HepG2 (cell line): ENCODE data around the gene HBA2. TPM values are rescaled to one million over a fixed set of nuclear protein-coding genes. Genes with fewer than 3 reads are reported as not detected.

ENCODE experiments used
- ATAC-seq: fragments of 200-7000 bp; cut with Tn5 transposase; 3 replicates; pipeline ENCODE4 v1.9.1; 2020; ENCODE audit warnings: mild to moderate bottlenecking, moderate library complexity
- BruUV-seq: library from RNA; stranded (reverse); fragments of 400-500 nt; replicated peaks from 2 replicates; lab custom pipeline; 2021; lab: Mats Ljungman, UMichigan
- CTCF ChIA-PET: fragments of 300-600 bp; formaldehyde crosslinking; extraction: SDS; loops from one replicate; lab custom pipeline; 2021; ENCODE audit warnings: low total read pairs, inconsistent platforms, low intra/inter-chr PET ratio; lab: Yijun Ruan, JAX
- POLR2A ChIA-PET: fragments of 350-600 bp; sonication (Branson Sonifier 250); formaldehyde crosslinking; loops from one replicate; lab custom pipeline; 2020; ENCODE audit warnings: antibody characterized with exemption, inconsistent platforms; lab: Yijun Ruan, JAX
- DNase-seq: peaks from one replicate; pipeline ENCODE4 v3.0.0-alpha.2; 2015; ENCODE audit warnings: low spot score
- FAIRE-seq: peaks from 3 replicates; lab custom pipeline; 2011; peaks lifted over from hg19 to GRCh38; lab: Jason Lieb, UNC
- H2AFZ ChIP-seq: one replicate; pipeline ENCODE4 v1.6.1; 2011; ENCODE audit warnings: low read length, inconsistent platforms
- H3K27ac ChIP-seq: fragments of 300-600 bp; 3 replicates; pipeline ENCODE4 v1.8.0; 2011; ENCODE audit warnings: mixed run types, mild to moderate bottlenecking, mixed read lengths, low read length, inconsistent platforms; ENCODE audit not compliant: insufficient read depth; ENCODE audit errors: extremely low read length
- H3K27me3 ChIP-seq, 2 experiments: fragments of 200-600 bp in 1 of 2; 2 replicates in 1 of 2; 3 replicates in 1 of 2; pipeline versions ENCODE4 v1.6.0 to v1.8.0; 2011; ENCODE audit warnings: low read length in 2 of 2, mild to moderate bottlenecking in 2 of 2, moderate library complexity in 2 of 2, inconsistent platforms in 1 of 2; ENCODE audit not compliant: insufficient read depth in 2 of 2, control insufficient read depth in 1 of 2
- H3K36me3 ChIP-seq, 2 experiments: fragments of 200-600 bp in 1 of 2; replicated peaks in 1 of 2; 2 replicates in 1 of 2; 3 replicates in 1 of 2; pipeline versions ENCODE4 v1.5.1 to v1.8.0; 2011; ENCODE audit warnings: low read length in 2 of 2, inconsistent platforms in 1 of 2; ENCODE audit not compliant: insufficient read depth in 2 of 2, control insufficient read depth in 1 of 2
- H3K4me1 ChIP-seq: 2 replicates; pipeline ENCODE4 v1.5.1; 2012; ENCODE audit warnings: low read length, inconsistent platforms; ENCODE audit not compliant: insufficient read depth
- H3K4me2 ChIP-seq: 2 replicates; pipeline ENCODE4 v1.6.0; 2011; ENCODE audit warnings: low read depth, low read length, inconsistent platforms
- H3K4me3 ChIP-seq, 3 experiments: fragments of 200-600 bp in 1 of 3; sonication (generic), shearing (Covaris generic) in 1 of 3; replicated peaks in 1 of 3; 2 replicates each; pipeline ENCODE4 v1.5.1; 2011 to 2016; ENCODE audit warnings: low read length in 3 of 3, inconsistent platforms in 2 of 3, low read depth in 2 of 3, mild to moderate bottlenecking in 2 of 3, control low read depth in 1 of 3, mixed read lengths in 1 of 3; ENCODE audit not compliant: insufficient read depth in 1 of 3
- H3K79me2 ChIP-seq: one replicate; pipeline ENCODE4 v1.6.1; 2011; ENCODE audit warnings: low read length, inconsistent platforms; ENCODE audit not compliant: insufficient read depth
- H3K9ac ChIP-seq: 2 replicates; pipeline ENCODE4 v1.6.0; 2011; ENCODE audit warnings: mild to moderate bottlenecking, low read depth, low read length, inconsistent platforms; ENCODE audit not compliant: insufficient read depth
- H3K9me3 ChIP-seq: 2 replicates; pipeline ENCODE4 v1.5.1; 2012; ENCODE audit warnings: mild to moderate bottlenecking, low read length
- H4K20me1 ChIP-seq: 2 replicates; pipeline ENCODE4 v1.6.0; 2011; ENCODE audit warnings: inconsistent platforms, mild to moderate bottlenecking, low read length, moderate library complexity; ENCODE audit not compliant: insufficient read depth
- HNRNPLL ChIP-seq: fragments of 200-400 bp; formaldehyde crosslinking; IDR thresholded peaks from 2 replicates; pipeline ENCODE4 v1.6.1; 2017; ENCODE audit warnings: mild to moderate bottlenecking, low read depth, low read length; ENCODE audit not compliant: poor library complexity, severe bottlenecking
- LCORL ChIP-seq, 2 experiments: fragments of 450-650 bp in 1 of 2; sonication (generic) in 1 of 2; formaldehyde crosslinking in 1 of 2; IDR thresholded peaks; 2 replicates each; pipeline versions ENCODE4 v1.5.0 to v1.6.1; 2017 to 2020; ENCODE audit warnings: antibody characterized with exemption in 1 of 2, missing genetic modification reagents in 1 of 2
- RAD51 ChIP-seq: fragments of 450-650 bp; IDR thresholded peaks from 2 replicates; pipeline ENCODE4 v1.6.1; 2016; ENCODE audit warnings: borderline replicate concordance
- SP5 ChIP-seq: IDR thresholded peaks from 2 replicates; pipeline ENCODE4 v1.6.1; 2016; ENCODE audit warnings: low read depth, borderline replicate concordance
- TBX2 ChIP-seq: sonication (generic); formaldehyde crosslinking; IDR thresholded peaks from 2 replicates; pipeline ENCODE4 v1.5.0; 2020; ENCODE audit warnings: missing genetic modification reagents, mild to moderate bottlenecking, borderline replicate concordance
- ZFP36L1 ChIP-seq: sonication (generic); formaldehyde crosslinking; IDR thresholded peaks from 2 replicates; pipeline ENCODE4 v1.8.0; 2022; ENCODE audit warnings: mild to moderate bottlenecking, missing genetic modification reagents, moderate library complexity
- ZNF709 ChIP-seq: sonication (generic); formaldehyde crosslinking; IDR thresholded peaks from 2 replicates; pipeline ENCODE4 v1.5.0; 2020; ENCODE audit warnings: mild to moderate bottlenecking, missing genetic modification reagents
- WGBS: methylation state at CpG from one replicate; pipeline ENCODE4 v1.1.6; 2017; ENCODE audit warnings: low lambda C conversion rate; 5-methylcytosine and 5-hydroxymethylcytosine counted together
- in situ Hi-C: cut with HindIII; loops from 2 replicates; pipeline ENCODE4 v1.10.0; 2017; ENCODE audit warnings: low pct_unique_long_range_greater_than_20kb; ENCODE audit not compliant: extremely low pct_ligation_motif_present
- intact Hi-C: fragments of 100-400 bp; cut with micrococcal nuclease; formaldehyde crosslinking; loops from one replicate; pipeline ENCODE4 v1.10.0; 2022; ENCODE audit not compliant: unreplicated experiment
- polyA plus RNA-seq, 8 experiments: library from polyadenylated mRNA; depleted of rRNA in 3 of 8; stranded (reverse) in 7 of 8; unstranded in 1 of 8; fragments of >200 nt; fragmentation: Illumina TruSeq in 4 of 8; extraction: Trizol in 4 of 8; gene quantifications; 2 replicates each; pipeline versions ENCODE4 v1.2.1 to v1.2.3, GENCODE V29; 2011 to 2016; ENCODE audit warnings: low read depth in 4 of 8, missing spikeins in 1 of 8, mixed read lengths in 1 of 8; ENCODE audit not compliant: insufficient read depth in 1 of 8
- total RNA-seq, 5 experiments: library from RNA; depleted of rRNA; stranded (reverse); fragments of >200 nt; fragmentation: Illumina TruSeq; extraction: Trizol; gene quantifications; 2 replicates each; pipeline ENCODE4 v1.2.3, GENCODE V29; 2016; ENCODE audit warnings: low read depth in 1 of 5
- TF ChIP-seq, protein P1 (sequence below): sonication (generic); formaldehyde crosslinking; IDR thresholded peaks from 2 replicates; pipeline ENCODE4 v1.4.0; 2020; ENCODE audit warnings: missing genetic modification reagents
- TF ChIP-seq, protein P2 (sequence below): sonication (generic); formaldehyde crosslinking; IDR thresholded peaks from 2 replicates; pipeline ENCODE4 v1.4.0; 2020; ENCODE audit warnings: mild to moderate bottlenecking, missing genetic modification reagents

Gene HBA2
- total and polyA plus RNA-seq, 2 of the 13 experiments (the other 11 are each of a cell fraction or from before 2014, with no cell fraction given), result not detected

DNA sequence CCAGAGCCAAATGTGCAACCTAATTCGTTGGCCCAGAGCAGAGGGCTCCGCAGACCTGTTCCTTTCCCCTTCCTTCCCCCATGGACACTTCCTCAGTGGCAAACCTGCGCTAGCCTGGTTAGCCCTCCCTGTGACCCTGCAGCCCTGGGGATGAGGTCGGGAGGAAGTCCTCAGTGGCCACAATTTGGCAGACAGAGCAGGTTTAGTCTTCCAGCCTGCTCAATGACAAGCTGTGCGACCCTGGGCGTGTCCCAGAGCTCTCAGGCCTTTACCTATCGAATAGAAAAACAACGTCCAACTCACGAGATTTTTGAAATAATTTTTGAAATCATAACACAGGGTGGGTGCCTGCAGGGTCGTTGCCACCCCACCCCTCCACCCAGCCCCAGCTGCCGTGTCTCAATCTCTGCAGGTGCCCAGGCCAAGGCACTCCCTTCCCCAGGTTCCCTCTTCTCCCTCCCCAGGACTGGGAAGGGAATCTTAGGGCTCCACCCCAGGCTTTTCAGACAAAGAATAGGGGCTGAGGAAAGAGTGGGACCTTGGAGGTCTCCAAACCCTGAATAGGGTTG is 5.5 kb upstream of the HBA2 start:
- intact Hi-C loops, result no loop called here
- in situ Hi-C loops, result no loop called here
- no peak for ATAC-seq
- peaks cover 3% of the 10 kb centered on the region; the same call in 1 of the 2 replicates for H4K20me1 ChIP-seq
- no peak overlapping the region for H2AFZ ChIP-seq
- no TSS peak for BruUV-seq
- H3K79me2 ChIP-seq, result no peaks in the 10 kb centered on the region
- H3K9me3 ChIP-seq, result no peaks in the 10 kb centered on the region
- H3K4me1 ChIP-seq, result peaks cover 33% of the 10 kb centered on the region
- 18% methylated on average over 11 of the region's 11 CpGs for WGBS
- no peak overlapping the region for H3K27ac ChIP-seq
- FAIRE-seq, result no peak
- no peak overlapping the region for H3K4me3 ChIP-seq
- TF ChIP-seq ZFP36L1 (CRISPR knock-in tag) (no peak), ZNF709 (CRISPR knock-in tag) (no peak), RAD51 (no peak), TBX2 (CRISPR knock-in tag) (no peak), SP5 (CRISPR knock-in tag) (no peak)
- TF ChIP-seq, protein P1, sequence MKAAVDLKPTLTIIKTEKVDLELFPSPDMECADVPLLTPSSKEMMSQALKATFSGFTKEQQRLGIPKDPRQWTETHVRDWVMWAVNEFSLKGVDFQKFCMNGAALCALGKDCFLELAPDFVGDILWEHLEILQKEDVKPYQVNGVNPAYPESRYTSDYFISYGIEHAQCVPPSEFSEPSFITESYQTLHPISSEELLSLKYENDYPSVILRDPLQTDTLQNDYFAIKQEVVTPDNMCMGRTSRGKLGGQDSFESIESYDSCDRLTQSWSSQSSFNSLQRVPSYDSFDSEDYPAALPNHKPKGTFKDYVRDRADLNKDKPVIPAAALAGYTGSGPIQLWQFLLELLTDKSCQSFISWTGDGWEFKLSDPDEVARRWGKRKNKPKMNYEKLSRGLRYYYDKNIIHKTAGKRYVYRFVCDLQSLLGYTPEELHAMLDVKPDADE (CRISPR knock-in tag), result no peak
- POLR2A ChIA-PET, result no interaction called here
- H3K27me3 ChIP-seq, result peaks cover 23 to 48% of the 10 kb centered on the region in 2 experiments
- no peak for DNase-seq
- no peak overlapping the region for H3K4me2 ChIP-seq
- CTCF ChIA-PET, result no interaction called here
- H3K9ac ChIP-seq, result no peak overlapping the region
- no peaks in the 10 kb centered on the region for H3K36me3 ChIP-seq

DNA sequence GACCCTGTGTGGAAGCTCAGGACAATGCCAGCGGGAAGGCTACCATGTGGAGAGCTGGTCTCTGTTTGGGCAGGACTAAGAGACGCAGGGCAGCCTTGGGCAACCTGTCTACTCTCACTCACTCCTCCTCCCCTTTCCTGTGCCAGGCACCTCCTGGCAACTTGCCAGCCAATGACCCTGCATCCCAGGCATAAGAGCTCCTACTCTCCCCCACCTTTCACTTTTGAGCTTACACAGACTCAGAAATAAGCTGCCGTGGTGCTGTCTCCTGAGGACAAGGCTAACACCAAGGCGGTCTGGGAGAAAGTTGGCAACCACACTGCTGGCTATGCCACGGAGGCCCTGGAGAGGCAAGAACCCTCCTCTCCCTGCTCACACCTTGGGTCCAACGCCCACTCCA is 4.3 kb upstream of the HBA2 start:
- no TSS peak for BruUV-seq
- 23% methylated on average over 6 of the region's 6 CpGs for WGBS
- Histone ChIP-seq H3K4me2 (no peak overlapping the region), H3K27me3 (peaks cover 23 to 43% of the 10 kb centered on the region in 2 experiments), H3K27ac (no peak overlapping the region), H3K9me3 (no peaks in the 10 kb centered on the region), H4K20me1 (peaks cover 3% of the 10 kb centered on the region; the same call in 1 of the 2 replicates), H3K79me2 (no peaks in the 10 kb centered on the region), H3K36me3 (no peaks in the 10 kb centered on the region), H3K4me1 (peaks cover 21% of the 10 kb centered on the region; the same call in 1 of the 2 replicates), H2AFZ (no peak overlapping the region), H3K9ac (no peak overlapping the region), H3K4me3 (no peak overlapping the region)
- intact Hi-C loops (no loop called here), in situ Hi-C loops (no loop called here)
- FAIRE-seq (no peak), DNase-seq (no peak), ATAC-seq (no peak)
- POLR2A ChIA-PET, result no interaction called here
- TF ChIP-seq, protein P2, sequence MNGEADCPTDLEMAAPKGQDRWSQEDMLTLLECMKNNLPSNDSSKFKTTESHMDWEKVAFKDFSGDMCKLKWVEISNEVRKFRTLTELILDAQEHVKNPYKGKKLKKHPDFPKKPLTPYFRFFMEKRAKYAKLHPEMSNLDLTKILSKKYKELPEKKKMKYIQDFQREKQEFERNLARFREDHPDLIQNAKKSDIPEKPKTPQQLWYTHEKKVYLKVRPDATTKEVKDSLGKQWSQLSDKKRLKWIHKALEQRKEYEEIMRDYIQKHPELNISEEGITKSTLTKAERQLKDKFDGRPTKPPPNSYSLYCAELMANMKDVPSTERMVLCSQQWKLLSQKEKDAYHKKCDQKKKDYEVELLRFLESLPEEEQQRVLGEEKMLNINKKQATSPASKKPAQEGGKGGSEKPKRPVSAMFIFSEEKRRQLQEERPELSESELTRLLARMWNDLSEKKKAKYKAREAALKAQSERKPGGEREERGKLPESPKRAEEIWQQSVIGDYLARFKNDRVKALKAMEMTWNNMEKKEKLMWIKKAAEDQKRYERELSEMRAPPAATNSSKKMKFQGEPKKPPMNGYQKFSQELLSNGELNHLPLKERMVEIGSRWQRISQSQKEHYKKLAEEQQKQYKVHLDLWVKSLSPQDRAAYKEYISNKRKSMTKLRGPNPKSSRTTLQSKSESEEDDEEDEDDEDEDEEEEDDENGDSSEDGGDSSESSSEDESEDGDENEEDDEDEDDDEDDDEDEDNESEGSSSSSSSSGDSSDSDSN (CRISPR knock-in tag), result no peak
- TF ChIP-seq HNRNPLL, result no peak
- peak; percentile 13; the same call in 1 of the 2 replicates for TF ChIP-seq LCORL (IDR thresholded peaks at IDR 0.05)
- no peak for TF ChIP-seq LCORL (CRISPR knock-in tag; IDR thresholded peaks at IDR 0.05)
- CTCF ChIA-PET, result no interaction called here
